SK-N-SH (cell line): ENCODE measurements around the gene CCDC57. TPM values are rescaled to one million over a fixed set of nuclear protein-coding genes. Genes with fewer than 3 reads are reported as not detected.
"Not testable (repeated sequence)": the region's sequence is repeated elsewhere in the genome, so short reads cannot be mapped to it uniquely, and the experiment has no call there.

ENCODE experiments used
- CTCF ChIA-PET: fragments of 300-600, 350-600 bp; formaldehyde crosslinking; extraction: SDS; loops from one replicate; lab custom pipeline; 2021; lab: Yijun Ruan, JAX
- POLR2A ChIA-PET: fragments of 350-600 bp; sonication (Branson Sonifier 250); formaldehyde crosslinking; extraction: SDS; loops from one replicate; lab custom pipeline; 2020; ENCODE audit warnings: antibody characterized with exemption, inconsistent platforms; lab: Yijun Ruan, JAX
- DNase-seq: peaks from one replicate; pipeline ENCODE4 v3.0.0; 2012
- H2AFZ ChIP-seq: fragments of 200-600 bp; sonication (generic); 2 replicates; pipeline ENCODE4 v1.8.1; 2016; ENCODE audit warnings: antibody characterized with exemption, mild to moderate bottlenecking, low read depth
- H3F3A ChIP-seq: fragments of 200-600 bp; sonication (generic); replicated peaks from 2 replicates; pipeline ENCODE3; 2016; ENCODE audit warnings: antibody characterized with exemption, mild to moderate bottlenecking; ENCODE audit not compliant: insufficient read depth
- H3K27ac ChIP-seq, 2 experiments: fragments of 200-500 bp in 1 of 2; fragments of 200-600 bp in 1 of 2; sonication (Bioruptor generic) in 1 of 2; sonication (generic), shearing (Covaris generic) in 1 of 2; 2 replicates each; pipeline versions ENCODE4 v1.5.1 to v1.6.1; 2014 to 2016; ENCODE audit warnings: low read depth in 2 of 2, inconsistent platforms in 1 of 2, low read length in 1 of 2, mild to moderate bottlenecking in 1 of 2, mixed read lengths in 1 of 2
- H3K27me3 ChIP-seq: fragments of 200-600 bp; sonication (generic), shearing (Covaris generic); 2 replicates; pipeline ENCODE4 v1.6.1; 2016; ENCODE audit warnings: mixed run types; ENCODE audit not compliant: insufficient read depth
- H3K36me3 ChIP-seq, 2 experiments: fragments of 200-500 bp in 1 of 2; fragments of 200-600 bp in 1 of 2; sonication (Bioruptor generic) in 1 of 2; sonication (generic) in 1 of 2; replicated peaks in 1 of 2; 2 replicates each; pipeline versions ENCODE3 to v1.5.1; 2014 to 2016; ENCODE audit warnings: low read length in 1 of 2, mild to moderate bottlenecking in 1 of 2; ENCODE audit not compliant: insufficient read depth in 2 of 2, control insufficient read depth in 1 of 2
- H3K4me1 ChIP-seq, 2 experiments: fragments of 200-500 bp in 1 of 2; fragments of 200-600 bp in 1 of 2; sonication (Bioruptor generic) in 1 of 2; sonication (generic), shearing (Covaris generic) in 1 of 2; 2 replicates each; pipeline versions ENCODE4 v1.5.1 to v1.6.1; 2014 to 2016; ENCODE audit warnings: low read depth in 1 of 2, low read length in 1 of 2, mixed run types in 1 of 2; ENCODE audit not compliant: insufficient read depth in 2 of 2, control insufficient read depth in 1 of 2
- H3K4me2 ChIP-seq: fragments of 200-600 bp; sonication (generic), shearing (Covaris generic); 2 replicates; pipeline ENCODE4 v1.6.1; 2017; ENCODE audit warnings: mixed run types
- H3K4me3 ChIP-seq, 2 experiments: fragments of 200-500 bp in 1 of 2; fragments of 200-600 bp in 1 of 2; sonication (Bioruptor generic) in 1 of 2; sonication (generic), shearing (Covaris generic) in 1 of 2; 2 replicates each; pipeline versions ENCODE4 v1.5.1 to v1.8.1; 2014 to 2016; ENCODE audit warnings: low read depth in 2 of 2, inconsistent platforms in 1 of 2, low read length in 1 of 2, mild to moderate bottlenecking in 1 of 2, mixed read lengths in 1 of 2, moderate library complexity in 1 of 2
- H3K79me2 ChIP-seq: fragments of 200-600 bp; sonication (generic); 2 replicates; pipeline ENCODE4 v1.8.1; 2017; ENCODE audit warnings: mild to moderate bottlenecking; ENCODE audit not compliant: insufficient read depth
- H3K9ac ChIP-seq: fragments of 200-600 bp; sonication (generic); 2 replicates; pipeline ENCODE4 v1.6.1; 2017; ENCODE audit warnings: mixed run types
- H3K9me2 ChIP-seq: fragments of 200-600 bp; sonication (generic); 2 replicates; pipeline ENCODE4 v1.6.1; 2017; ENCODE audit warnings: mixed run types
- H3K9me3 ChIP-seq: fragments of 200-600 bp; sonication (generic); 2 replicates; pipeline ENCODE4 v1.6.1; 2017; ENCODE audit warnings: mixed run types, mild to moderate bottlenecking, moderate library complexity
- H4K20me1 ChIP-seq: fragments of 200-600 bp; sonication (generic); 2 replicates; pipeline ENCODE4 v1.6.1; 2017; ENCODE audit warnings: mild to moderate bottlenecking, mixed run types; ENCODE audit not compliant: insufficient read depth
- CHD2 ChIP-seq: fragments of 150-350 bp; IDR thresholded peaks from 2 replicates; pipeline ENCODE4 v1.6.1; 2018; ENCODE audit warnings: low read length; ENCODE audit not compliant: partially characterized antibody
- FOXJ3 ChIP-seq: sonication (generic); formaldehyde crosslinking; IDR thresholded peaks from 2 replicates; pipeline ENCODE4 v1.5.1; 2020; ENCODE audit warnings: mild to moderate bottlenecking, missing genetic modification reagents
- GABPA ChIP-seq: IDR thresholded peaks from 2 replicates; pipeline ENCODE4 v1.4.0; 2012; ENCODE audit warnings: low read depth, mild to moderate bottlenecking
- GATA2 ChIP-seq: sonication (generic); formaldehyde crosslinking; IDR thresholded peaks from 2 replicates; pipeline ENCODE4 v1.5.0; 2020; ENCODE audit warnings: mild to moderate bottlenecking, missing genetic modification reagents
- JUND ChIP-seq: IDR thresholded peaks from 2 replicates; pipeline ENCODE4 v1.4.0; 2012
- NFIC ChIP-seq: IDR thresholded peaks from 2 replicates; pipeline ENCODE4 v1.4.0; 2012; ENCODE audit warnings: borderline replicate concordance
- PBX3 ChIP-seq: IDR thresholded peaks from 2 replicates; pipeline ENCODE4; 2012
- RAD21 ChIP-seq: IDR thresholded peaks from 2 replicates; pipeline ENCODE4 v1.6.1; 2012; ENCODE audit warnings: mild to moderate bottlenecking, low read length
- RCOR1 ChIP-seq: fragments of 150-350 bp; IDR thresholded peaks from 2 replicates; pipeline ENCODE4 v1.6.1; 2017; ENCODE audit warnings: antibody characterized with exemption, low read length
- RFX5 ChIP-seq: IDR thresholded peaks from 2 replicates; pipeline ENCODE4 v1.6.1; 2012; ENCODE audit warnings: mild to moderate bottlenecking, improper control_type of control experiment, low read length
- RXRA ChIP-seq: IDR thresholded peaks from 2 replicates; pipeline ENCODE4 v1.4.0; 2012; ENCODE audit warnings: low read depth, mild to moderate bottlenecking, borderline replicate concordance
- TCF12 ChIP-seq: IDR thresholded peaks from 2 replicates; pipeline ENCODE4 v1.4.0; 2012
- TEAD4 ChIP-seq: IDR thresholded peaks from 2 replicates; pipeline ENCODE4 v1.4.0; 2012; ENCODE audit warnings: mild to moderate bottlenecking, borderline replicate concordance; ENCODE audit not compliant: insufficient read depth
- YY1 ChIP-seq: IDR thresholded peaks from 2 replicates; pipeline ENCODE4 v1.4.0; 2012; ENCODE audit warnings: low read depth, mild to moderate bottlenecking
- ZBTB33 ChIP-seq: IDR thresholded peaks from 2 replicates; pipeline ENCODE4 v1.4.0; 2012; ENCODE audit warnings: low read depth, borderline replicate concordance
- WGBS: methylation state at CpG from one replicate; pipeline ENCODE4 v1.1.6; 2017; ENCODE audit warnings: low lambda C conversion rate; 5-methylcytosine and 5-hydroxymethylcytosine counted together
- polyA plus RNA-seq, 3 experiments: library from polyadenylated mRNA; depleted of rRNA; stranded (reverse); fragments of >200 nt; gene quantifications; 2 replicates each; pipeline ENCODE4 v1.2.3, GENCODE V29; 2012

Gene CCDC57
- polyA plus RNA-seq, 1 of the 3 experiments (the other 2 are of a cell fraction), result 68.6 TPM

GRCh38 chr17:82134101-82134500 is 78.5 kb downstream of the CCDC57 start:
- TF ChIP-seq PBX3 (no peak), RAD21 (no peak), TEAD4 (no peak), RXRA (no peak), ZBTB33 (no peak), GATA2 (CRISPR knock-in tag) (no peak), RCOR1 (no peak), CHD2 (no peak), YY1 (no peak), NFIC (no peak), FOXJ3 (CRISPR knock-in tag) (no peak), RFX5 (no peak), GABPA (no peak), TCF12 (no peak), JUND (no peak)
- Histone ChIP-seq H3K79me2 (no peaks in the 10 kb centered on the region), H4K20me1 (no peaks in the 10 kb centered on the region), H3K36me3 (peaks cover 0 to 6% of the 10 kb centered on the region in 2 experiments), H3K9me2 (no peaks in the 10 kb centered on the region), H3K9me3 (no peaks in the 10 kb centered on the region), H3F3A (no peaks in the 10 kb centered on the region), H2AFZ (no peak overlapping the region), H3K4me1 (no peaks in the 10 kb centered on the region), H3K4me3 (no peak overlapping the region), H3K27me3 (no peaks in the 10 kb centered on the region), H3K4me2 (no peak overlapping the region), H3K27ac (no peak overlapping the region), H3K9ac (no peak overlapping the region)
- CTCF ChIA-PET, result interaction anchor here (0.6 kb wide), 1 partner anchor 294 kb away, joined by 3 read pairs; no protein-coding TSS in a partner anchor
- peak; percentile 23 for DNase-seq
- 94% methylated on average over 11 of the region's 11 CpGs for WGBS
- POLR2A ChIA-PET, result no interaction called here

- H3F3A ChIP-seq, H3K4me3 ChIP-seq, POLR2A ChIA-PET, H3K4me1 ChIP-seq, DNase-seq, H3K27me3 ChIP-seq, H3K9me2 ChIP-seq, H4K20me1 ChIP-seq, H3K4me2 ChIP-seq, H3K9me3 ChIP-seq, H3K9ac ChIP-seq, H3K27ac ChIP-seq, H3K36me3 ChIP-seq, H2AFZ ChIP-seq, H3K79me2 ChIP-seq: not testable (repeated sequence)
- WGBS, result 85% methylated on average over 8 of the region's 8 CpGs
- CTCF ChIA-PET, result interaction anchor here (0.6 kb wide), 1 partner anchor 295 kb away, joined by 3 read pairs; no protein-coding TSS in a partner anchor
Observed at GRCh38 chr17:82133166-82133953, 79.3 kb downstream of the CCDC57 start.
